ENCODE data around the gene RANBP1.

Gene RANBP1

GRCh38 chr22:20127318-20127868, 11.5 kb downstream of the RANBP1 start:
- H3K27me3 ChIP-seq: no peaks in the 10 kb centered on the region
- peaks cover 19 to 47% (median 33%) of the 10 kb centered on the region in 3 donors for H3K36me3 ChIP-seq
- no peak for TF ChIP-seq CTCF (IDR thresholded peaks at IDR 0.05)
- peaks cover 0 to 25% (median 11%) of the 10 kb centered on the region in 4 donors for H3K4me1 ChIP-seq
- intact Hi-C loops (cut with DNase I; ENCODE audit: low total_unique reads): no loop called here
- no peaks in the 10 kb centered on the region for H3K9me3 ChIP-seq
- no peak for DNase-seq
- H3K27ac ChIP-seq: no peak overlapping the region
- no peak overlapping the region for H3K4me3 ChIP-seq

DNA sequence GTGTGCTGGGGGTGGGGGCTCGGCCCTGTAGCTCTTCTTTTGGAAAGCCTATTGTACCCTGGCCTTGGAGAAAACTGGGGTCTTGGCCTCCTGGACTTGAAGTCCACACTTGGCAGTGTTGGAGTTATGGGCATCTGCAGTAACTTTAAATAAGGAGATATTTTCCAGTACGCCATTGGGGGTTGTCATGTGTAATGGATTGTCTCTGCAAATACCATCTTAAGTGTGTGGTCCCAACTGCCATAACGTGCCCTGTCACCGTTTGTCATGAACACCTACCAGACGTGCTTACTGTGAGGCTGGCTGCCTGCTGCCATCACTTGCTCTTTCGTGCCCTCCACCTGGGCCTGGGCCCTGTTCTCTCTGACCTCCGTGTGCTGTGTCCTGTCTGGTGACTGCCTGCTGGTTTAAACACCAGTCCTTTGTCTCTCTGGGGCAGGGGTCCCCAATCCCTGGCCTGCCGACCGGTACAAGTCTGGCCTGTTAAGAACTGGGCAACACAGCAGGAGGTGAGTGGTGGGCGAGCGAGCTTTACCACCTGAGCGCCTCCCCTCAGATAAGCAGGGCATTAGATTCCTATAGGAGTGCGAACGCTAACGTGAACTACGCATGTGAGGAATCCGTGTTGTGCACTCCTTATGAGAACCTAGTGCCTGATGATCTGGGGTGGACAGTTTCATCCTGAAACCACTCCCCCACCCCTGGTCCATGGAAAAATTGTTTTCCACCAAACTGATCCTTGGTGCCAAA, 12.1 kb downstream of the RANBP1 start:
- H3K27me3 ChIP-seq: no peaks in the 10 kb centered on the region
- H3K4me3 ChIP-seq: no peak overlapping the region
- intact Hi-C loops (cut with DNase I; ENCODE audit: low total_unique reads): no loop called here
- DNase-seq: no peak
- TF ChIP-seq CTCF (IDR thresholded peaks at IDR 0.05): no peak
- H3K27ac ChIP-seq: no peak overlapping the region
- H3K4me1 ChIP-seq: peaks cover 0 to 31% (median 18%) of the 10 kb centered on the region in 4 donors
- H3K36me3 ChIP-seq: peaks cover 19 to 46% (median 31%) of the 10 kb centered on the region in 3 donors
- no peaks in the 10 kb centered on the region for H3K9me3 ChIP-seq

DNA sequence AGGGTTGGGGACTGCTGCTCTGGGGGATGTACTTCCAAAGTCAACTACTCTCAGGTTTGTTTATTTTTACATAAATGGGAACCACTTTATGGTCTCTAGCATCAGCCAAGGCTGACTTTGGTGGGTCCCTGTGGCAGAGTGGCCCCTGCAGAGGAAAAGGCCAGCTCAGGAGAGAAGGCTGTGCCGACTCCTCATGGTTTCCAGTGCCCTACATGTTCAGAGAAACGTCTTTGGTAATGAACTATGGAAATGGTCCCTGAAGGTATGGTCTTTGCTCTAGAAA, 12.7 kb downstream of the RANBP1 start:
- Histone ChIP-seq H3K36me3 (peaks cover 19 to 43% (median 28%) of the 10 kb centered on the region in 3 donors), H3K27me3 (no peaks in the 10 kb centered on the region), H3K9me3 (no peaks in the 10 kb centered on the region), H3K4me1 (peaks cover 0 to 36% (median 22%) of the 10 kb centered on the region in 4 donors), H3K27ac (no peak overlapping the region), H3K4me3 (no peak overlapping the region)
- TF ChIP-seq CTCF (IDR thresholded peaks at IDR 0.05): no peak
- no peak for DNase-seq
- intact Hi-C loops (cut with DNase I; ENCODE audit: low total_unique reads): no loop called here

DNA sequence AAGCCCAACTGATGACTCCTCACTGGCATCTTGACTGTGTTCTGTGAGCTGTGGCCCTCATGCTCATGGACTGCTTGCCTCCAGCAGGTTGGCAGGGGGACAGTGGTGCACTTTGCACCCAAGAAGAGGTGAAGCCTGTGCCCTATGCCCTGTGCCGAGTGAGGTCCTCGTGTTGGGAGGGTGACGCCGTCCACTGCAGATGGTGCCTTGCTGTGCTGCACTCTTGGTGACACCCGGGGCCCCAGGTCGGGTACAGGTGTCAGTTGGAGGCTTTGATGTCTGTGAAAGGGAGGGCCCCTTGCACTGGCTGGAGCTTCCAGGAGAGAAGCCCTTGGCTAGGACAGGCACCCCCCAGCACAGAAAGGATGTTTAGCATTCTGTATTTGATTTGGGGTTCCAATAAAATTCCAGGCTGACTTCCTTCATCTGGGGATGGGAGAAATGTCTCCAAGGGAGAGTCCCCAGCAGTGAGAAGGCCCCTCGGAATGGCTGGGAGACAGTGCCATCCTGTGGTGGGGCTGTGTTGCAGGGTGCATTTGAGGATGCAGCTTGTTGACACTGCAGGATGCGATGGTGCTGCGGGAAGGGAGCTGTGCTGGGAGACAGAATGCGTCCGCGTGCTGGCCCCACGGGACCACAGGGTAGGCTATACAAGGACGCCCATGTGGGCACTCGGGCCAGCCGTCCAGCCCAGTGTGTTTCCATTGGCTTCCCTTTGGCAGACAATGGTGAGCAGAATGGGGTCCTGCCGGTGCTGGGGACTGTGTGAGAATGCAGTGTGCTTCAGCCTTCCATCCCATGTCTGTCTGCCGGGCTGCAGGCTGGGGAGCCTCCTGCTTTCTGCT, 13.2 kb downstream of the RANBP1 start:
- intact Hi-C loops (cut with DNase I; ENCODE audit: low total_unique reads): no loop called here
- peak overlapping the region in 1 of 2 donors; percentile 89 for H3K27ac ChIP-seq

DNA sequence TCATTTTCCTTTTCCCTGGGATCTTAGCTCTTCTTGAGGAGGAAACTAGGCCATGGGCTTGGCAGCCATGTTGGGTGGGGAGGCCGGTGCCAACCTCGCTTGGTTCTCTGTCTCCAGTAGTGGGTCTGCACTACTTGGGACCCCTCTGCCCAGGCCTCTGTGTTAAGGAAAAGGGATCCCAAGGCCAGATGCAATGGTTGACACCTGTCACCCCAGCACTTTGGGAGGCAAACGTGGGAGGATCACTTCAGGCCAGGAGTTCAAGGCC, 13.8 kb downstream of the RANBP1 start:
- Histone ChIP-seq H3K36me3 (peaks cover 19 to 32% (median 19%) of the 10 kb centered on the region in 3 donors), H3K9me3 (no peaks in the 10 kb centered on the region), H3K27ac (peak overlapping the region in 1 of 2 donors; percentile 89), H3K4me3 (no peak overlapping the region), H3K27me3 (no peaks in the 10 kb centered on the region), H3K4me1 (peaks cover 0 to 48% (median 33%) of the 10 kb centered on the region in 4 donors)
- TF ChIP-seq CTCF (IDR thresholded peaks at IDR 0.05): no peak
- intact Hi-C loops (cut with DNase I; ENCODE audit: low total_unique reads): no loop called here
- DNase-seq: no peak

More for the DNA sequence above, 13.2 kb downstream of the RANBP1 start:
- Histone ChIP-seq H3K9me3 (no peaks in the 10 kb centered on the region), H3K36me3 (peaks cover 19 to 38% (median 23%) of the 10 kb centered on the region in 3 donors), H3K4me1 (peaks cover 0 to 42% (median 28%) of the 10 kb centered on the region in 4 donors), H3K27me3 (no peaks in the 10 kb centered on the region), H3K4me3 (no peak overlapping the region)
- no peak for DNase-seq
- no peak for TF ChIP-seq CTCF (IDR thresholded peaks at IDR 0.05)
